ENCODE data around the gene SHC3.

The SHC3 gene

DNA sequence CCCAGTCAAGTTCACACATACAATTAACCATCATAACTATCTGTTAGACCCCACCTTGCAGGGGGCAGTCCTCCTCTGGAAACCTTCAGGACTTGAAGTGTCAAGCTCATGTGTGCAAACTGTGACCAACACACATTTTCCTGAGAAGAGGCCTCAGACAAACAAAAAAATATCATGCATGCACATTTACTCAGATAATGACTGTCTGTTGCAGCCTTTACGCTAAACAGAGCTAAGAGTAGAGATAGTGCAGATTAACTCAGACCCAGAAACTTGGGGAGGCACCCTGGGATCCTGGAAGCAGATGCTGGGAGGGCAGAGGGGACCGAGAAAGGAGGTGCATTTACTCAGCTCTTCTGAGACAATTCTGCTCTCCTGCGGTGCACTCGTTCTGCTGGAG lies 191.0 kb downstream of the SHC3 start:
- no peak for DNase-seq

DNA sequence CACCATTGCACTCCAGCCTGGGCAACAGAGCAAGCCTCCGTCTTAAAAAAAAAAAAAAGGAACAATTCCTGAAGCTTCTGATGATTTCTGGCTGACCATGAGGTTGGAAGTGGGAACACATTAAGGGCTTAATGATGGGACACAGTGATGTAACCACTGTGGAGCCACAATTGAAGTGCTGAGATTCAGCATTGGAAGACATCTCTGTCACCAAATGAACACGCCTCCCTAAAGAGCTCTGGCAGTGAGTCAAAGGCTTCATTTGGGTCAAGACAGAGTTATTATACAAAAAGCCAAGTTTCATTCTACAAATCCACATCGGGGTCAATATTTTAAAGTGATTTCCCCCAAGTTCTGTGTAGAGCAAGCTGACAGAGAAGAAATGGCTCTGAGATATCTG lies 191.8 kb downstream of the SHC3 start:
- DNase-seq: no peak

DNA sequence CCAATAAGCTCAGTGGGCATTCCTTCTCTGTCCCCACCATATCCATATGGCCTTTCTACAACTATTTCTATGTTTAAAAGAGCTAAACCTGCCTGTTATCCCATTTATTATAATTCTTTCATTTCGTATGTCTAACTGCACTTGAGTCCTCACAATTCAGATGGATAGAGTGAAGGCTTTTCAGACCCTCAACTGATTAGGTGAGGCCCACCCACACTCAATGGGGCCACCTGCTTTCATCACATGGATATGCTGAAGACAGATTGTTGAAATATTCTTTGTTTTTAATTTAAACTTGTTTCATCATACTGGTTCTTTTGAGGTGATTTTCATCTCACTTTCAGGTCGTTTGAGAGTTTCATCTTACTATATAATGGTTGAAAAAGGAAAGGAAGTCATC lies 193.0 kb downstream of the SHC3 start:
- no peak for DNase-seq

DNA sequence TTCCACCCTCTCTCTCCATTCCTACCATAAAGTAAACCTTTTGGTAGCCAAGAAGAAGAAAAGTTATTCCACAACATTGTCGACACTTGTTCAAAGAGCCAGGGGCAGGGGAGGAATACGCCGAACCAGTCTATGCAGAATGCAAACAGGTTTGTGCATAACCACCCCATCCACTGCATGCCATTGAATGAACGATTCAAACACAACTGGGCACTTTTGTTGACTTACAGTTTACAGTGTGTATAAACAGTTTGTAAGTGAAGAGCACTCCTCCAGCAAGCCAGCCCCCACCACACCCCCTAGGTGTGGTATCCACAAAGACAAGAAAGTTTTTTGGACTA lies 194.1 kb downstream of the SHC3 start:
- DNase-seq: no peak

DNA sequence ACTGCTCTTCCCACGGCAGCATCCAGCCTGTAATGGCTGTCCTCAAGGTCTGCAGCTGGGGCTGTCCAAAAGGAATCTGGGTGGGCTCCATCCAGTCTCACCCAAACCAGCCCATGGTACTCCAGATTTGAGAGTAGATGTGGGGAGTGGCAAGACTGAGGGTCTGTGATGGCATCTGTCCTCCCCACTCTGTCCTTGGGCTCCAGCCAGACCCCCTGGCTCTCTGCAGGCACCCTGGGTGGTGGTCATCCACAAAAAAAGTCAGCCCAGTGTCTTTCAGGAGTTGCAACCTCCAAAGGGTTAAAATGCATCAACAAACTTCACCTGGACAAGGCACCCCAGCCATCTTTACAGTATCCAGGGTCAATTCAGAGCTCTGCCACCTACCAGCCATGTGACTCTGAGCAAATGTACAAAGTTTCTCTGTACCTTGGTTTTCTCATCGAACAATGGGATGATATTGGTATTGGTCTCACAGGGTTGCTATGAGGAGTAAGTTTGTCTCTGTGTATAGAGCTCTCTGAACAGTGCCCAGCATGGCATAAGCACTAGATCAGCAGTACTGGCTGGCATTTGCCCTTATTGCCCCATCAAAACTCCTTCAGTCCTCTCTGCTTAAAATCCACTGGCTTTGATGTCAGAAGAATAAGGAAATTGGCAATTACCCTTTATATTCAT lies 194.6 kb downstream of the SHC3 start:
- DNase-seq: no peak

DNA sequence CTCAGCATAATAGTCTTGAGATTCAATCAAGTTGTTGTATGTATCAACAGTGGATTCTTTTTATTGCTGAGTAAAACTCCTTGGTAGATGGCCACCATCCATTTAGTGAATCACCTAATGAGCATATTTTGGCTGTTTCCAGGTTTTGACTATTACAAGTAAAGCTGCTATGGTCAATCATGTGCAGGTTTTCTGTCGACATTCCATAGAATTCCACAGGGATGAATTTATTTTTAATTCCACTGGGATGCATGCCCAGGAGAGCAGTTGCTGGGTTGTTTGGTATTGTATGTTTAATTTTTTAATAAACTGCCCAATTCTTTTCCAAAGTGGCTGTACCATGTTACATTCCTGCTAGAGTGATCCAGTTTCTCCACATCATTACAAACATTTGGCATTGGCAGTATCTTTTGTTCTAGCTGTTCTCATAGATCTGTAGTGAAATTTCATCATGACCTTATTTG lies 197.8 kb downstream of the SHC3 start:
- no peak for DNase-seq

DNA sequence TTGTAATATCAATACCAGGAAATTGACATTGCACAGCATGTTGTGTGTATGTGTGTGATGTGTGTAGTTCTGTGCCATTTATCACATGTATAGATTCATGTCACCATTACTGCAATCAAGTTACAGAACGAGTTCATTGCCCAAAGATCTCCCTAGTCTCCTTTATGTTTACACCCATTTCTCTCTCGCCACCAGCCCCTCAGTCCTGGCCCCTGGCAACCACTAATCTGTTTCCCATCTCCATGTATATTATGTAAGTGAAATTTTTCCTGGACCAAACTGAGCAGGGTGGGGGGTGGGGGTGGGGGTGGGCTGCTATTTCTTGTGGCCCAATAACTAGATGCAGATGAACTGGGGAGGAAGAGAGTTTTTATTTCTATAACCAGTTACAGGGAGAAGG lies 198.8 kb downstream of the SHC3 start:
- no peak for DNase-seq

DNA sequence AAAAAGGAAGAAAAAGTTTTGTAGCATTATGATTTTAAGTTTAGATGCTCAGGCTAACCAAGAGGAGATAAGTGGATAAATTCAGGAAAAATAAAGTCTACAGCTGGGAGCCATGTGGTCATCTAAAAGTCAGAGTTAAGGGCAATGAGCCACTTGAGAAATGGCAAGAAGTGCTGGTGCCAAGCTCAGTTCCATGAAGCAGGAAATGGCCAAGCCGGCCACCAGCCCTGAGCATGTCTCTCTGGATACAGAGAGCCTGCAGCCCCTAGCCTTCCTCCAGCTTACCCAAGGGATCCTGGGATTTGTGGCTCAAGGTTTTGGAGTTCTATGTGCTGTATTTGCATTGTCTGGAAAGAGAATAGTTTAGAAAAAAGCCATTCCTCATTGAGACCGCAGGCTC lies 199.6 kb downstream of the SHC3 start:
- no peak for DNase-seq

DNA sequence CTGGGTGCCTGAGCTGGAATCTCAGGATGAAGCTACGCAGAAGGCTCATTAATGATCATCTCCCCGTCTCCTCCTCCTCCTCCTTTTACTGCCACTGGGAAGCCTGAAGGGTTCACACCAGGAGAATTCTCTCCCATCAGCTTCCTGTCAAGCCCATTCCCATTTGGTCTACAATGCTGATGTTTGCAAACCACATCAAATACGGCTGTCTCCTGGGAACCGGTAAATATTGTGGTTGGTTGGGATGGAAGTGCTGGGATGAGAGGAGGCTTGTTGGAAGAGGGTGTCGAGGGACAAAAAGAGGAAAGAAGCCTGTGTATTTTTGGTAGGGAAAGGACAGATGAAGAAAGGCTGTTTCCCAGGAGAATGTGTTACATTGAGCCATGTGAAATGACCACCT lies 200.6 kb downstream of the SHC3 start:
- DNase-seq: no peak

DNA sequence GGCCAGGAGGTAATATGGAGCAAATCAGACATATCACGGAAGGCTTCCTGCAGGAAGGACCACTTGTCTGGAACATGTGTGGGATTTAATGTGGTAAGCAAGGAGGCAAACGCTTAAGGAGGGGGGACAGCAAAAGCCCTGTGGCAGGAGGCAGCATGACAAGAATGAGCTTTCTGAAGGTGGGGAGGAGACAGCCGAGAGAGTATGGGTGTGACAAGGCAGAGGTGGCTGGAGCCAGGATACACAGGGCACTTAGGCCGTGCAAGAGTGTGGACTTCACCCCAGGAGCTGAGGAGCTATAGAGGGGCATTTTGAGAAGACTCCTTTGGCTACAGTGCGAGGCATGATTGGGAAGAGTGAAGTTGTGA lies 201.7 kb downstream of the SHC3 start:
- DNase-seq: no peak

DNA sequence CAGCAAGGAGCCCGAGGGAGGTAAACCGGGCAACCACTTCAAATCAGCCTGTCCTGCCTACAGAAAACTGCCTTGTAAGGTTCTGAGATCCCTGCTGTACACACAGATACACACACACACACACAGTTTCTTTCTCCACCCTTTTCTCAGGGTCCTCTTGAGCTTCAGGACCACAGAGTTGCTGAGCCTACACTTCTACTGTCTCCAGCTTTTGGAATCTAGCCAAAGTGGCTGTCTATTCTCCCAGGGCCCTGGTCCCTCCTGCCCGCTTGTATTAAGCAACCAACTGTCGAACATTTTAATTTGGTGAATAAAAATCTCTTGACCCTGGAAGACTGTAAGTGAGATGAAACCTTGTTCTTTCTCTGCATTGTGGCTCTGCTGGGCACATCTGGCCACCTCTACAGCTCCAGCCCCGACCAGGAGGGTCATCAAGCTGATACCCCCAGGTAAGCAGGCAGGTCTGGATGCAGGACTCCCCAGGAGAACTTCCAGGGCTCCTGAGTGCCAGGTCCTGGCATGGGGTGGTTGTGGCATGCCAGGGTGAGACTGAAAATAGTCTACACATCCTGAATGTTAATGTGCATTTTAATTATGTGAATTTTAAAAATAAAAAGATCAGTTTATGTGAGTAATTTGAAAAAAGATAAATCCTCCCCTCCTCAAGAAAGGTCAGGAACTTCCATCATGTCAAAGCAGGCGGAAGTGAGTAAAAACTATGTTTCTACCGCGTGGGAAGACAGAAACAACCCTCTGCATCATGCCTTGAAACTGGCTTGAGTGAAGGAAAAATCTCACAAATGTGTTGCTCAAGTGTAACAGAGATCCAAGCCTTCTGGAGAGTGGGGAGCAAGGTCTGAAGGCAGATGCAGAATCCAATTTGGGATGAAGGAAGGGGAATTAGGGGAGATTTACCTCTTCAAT lies 202.4 kb downstream of the SHC3 start:
- DNase-seq: no peak

DNA sequence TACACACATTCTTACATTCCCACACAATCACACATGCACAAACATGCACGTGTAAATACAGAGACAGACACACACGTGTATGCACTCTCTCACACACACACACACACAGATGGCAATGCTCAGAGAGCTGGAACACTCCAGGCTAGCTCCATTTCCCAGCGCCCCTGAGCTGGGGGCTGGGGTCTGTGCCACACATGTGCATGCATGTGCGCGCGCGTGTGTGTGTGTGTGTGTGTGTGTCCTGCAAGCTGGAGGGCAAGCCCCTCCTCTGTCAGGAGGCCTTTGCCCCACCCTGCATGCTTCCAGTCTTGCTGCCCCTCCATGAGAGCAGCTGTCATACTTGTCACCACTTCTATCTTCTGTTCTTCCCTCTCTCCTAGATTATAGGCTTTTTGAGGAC lies 204.0 kb downstream of the SHC3 start:
- no peak for DNase-seq

DNA sequence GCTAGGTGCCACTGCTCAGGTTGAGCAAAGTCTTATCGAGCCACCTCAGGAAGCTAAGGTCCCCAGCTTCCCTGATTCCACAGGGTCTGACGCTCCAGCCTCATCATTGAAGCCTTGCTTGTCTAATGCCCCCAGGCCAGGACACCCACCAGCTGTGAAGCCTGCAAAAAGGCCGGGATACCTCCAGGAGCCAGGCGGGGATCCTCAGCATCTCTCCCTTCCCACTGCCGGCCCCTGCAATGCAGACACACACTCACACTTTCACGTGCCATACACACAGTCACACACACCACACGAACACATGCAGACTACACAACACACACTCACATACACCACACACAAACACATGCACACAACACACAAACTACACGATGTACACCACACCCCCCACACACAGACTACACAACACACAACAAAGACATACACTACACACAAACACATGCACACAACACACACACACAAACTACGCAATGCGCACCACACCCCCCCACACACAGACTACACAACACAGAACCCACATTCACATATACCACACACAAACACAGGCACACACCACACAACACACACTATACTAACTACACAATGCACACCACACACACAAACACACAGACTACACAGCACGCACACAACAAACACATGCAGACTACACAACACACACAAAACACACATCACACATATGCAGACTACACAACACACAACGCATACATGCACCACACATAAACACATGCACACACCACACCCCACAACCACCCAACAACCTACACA lies 205.2 kb downstream of the SHC3 start:
- no peak for DNase-seq

DNA sequence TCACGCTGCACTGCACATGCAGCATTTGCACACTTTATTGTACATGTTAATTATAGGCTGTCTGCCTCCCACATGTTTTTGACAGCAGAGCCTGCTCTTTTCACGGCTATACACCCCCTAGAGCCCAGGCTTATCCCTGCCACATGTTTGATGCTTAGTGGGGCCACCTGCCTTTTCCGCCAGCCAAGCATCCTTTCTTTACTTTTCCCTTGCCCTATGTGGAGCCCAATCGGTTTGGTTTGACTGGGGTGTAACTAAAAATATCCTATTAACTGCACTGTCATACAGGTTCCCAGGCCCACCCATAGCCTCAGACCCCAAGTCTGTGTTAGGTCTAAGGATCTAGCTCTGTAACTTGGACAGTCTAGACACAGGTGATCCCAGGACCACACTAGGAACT lies 206.2 kb downstream of the SHC3 start:
- no peak for DNase-seq

DNA sequence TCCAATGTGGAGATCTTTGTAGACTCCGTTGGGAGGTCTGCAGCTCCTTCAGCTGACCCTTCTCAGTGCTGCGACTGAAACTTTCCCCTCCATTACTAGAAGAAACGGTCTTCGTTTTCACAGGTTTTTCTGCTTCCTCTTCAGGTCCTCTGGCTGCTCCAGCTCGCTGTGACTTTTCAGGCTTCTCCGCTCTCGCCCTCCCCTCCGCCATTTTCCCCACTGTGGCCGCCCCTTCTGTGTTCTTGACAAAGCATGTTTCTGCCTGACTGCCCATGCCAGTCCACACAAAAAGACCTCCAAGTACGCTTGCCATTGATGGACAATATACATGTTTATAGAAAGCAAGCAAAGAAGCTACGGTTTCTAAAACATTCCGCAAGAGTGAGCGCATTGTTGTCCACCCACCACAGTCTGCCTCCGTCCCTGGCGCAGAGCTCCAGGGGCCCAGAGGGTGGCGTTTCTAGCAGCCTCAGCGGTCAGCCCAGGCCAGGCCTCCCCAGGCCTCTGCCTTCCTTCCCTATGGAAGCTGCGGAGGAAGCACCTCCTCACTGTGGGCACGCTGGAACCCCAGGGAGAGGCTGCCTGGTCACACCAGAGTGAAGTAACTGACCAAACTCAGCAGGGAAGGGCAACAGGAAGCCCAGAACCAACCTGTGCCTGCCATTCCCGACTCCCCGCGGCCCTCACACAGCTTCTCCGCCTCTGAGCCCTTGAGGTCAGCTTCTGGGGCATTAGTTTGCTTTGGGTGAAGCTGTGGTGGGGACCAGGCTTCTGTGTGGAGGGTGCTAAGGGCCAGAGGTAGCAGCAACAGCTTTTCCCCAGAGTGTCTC lies 207.3 kb downstream of the SHC3 start:
- DNase-seq: no peak

DNA sequence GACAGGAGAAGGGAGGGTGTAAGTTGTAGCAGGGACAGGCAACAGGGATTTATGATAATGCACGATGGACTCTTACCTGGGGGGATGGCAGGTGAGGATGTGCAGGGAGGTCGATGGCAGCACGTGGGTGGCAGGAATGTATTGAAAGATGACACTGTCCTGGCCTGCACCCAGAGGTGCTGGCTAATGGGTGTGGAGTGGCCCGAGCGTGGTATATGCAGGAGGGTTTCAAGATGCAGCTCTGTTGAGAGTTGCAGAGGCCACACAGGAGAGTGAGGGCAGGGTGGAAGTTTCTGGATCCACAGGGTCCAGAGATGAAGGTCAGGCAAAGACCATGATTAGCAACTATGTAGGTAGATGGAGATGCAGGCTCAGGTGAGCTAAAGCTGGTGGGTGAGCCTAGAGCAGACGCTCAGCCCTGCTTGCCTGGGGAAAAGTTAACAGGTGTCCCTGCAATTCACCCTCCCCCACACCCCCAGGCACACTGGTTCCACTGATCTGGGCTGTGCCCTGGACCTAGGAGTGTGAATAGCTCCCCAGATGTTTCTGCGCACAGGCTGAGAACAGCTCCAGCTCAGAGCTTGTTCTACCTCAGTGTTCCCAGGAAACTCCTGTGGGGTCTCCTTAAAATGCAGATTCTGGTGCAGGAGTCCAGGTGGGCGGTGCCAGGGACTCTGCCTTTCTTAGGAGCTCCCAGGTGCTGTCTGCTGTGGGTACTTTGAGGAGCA lies 208.8 kb downstream of the SHC3 start:
- DNase-seq: no peak

DNA sequence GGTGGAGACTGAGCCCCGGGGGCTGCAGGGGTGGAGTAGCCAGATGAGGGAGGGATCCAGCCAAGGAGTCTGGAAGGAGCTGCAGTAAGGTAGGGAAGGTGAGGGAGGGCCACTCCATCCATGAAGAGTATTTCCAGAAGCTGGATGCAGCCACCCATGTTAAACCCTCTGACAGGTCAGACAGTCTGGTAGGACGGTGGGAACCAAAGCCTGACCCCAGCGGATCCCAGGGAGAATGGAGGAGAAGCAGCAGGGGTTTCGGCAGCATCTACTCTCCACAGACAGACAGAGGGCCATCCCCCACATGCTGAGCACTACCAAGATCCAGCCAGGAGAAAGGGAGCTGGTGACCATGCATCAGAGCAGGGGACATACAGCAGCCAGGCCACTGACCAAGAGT lies 209.8 kb downstream of the SHC3 start:
- DNase-seq: no peak

DNA sequence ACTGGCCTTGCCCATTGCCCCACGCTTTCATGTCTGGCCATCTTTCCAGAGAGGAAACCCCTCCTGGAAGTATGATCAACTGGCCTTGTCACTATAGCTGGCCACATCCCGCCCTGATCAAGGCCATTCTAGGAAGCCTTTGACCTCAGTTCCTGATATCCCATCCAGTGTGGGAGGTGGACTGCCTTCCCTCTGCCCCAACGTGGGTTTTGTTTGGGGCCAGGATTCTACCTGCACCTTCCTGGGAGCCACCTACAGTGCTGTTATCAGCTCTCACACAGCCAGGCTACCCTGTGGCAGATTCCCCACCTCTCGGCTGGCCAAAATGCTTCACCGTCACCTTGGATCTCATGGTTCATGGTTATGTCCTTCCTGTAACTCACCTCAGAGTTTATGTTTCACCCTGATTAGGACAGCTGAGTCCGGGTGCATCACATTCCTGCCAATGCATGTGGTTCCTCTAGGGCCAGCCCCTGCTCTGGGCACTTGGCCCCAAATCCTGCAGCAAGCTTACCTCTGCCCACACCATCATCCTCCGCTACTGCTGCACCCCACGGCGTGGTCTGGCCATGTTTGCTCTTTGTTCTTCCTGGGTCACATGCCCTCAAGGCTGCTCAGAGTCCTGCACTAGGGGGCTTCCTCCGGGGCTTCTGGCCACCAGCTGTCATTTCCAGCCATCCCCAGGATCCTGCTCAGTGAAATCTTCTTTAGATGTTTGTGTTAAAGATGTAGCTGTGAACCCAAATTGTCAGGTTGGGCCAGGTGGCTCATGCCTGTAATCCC lies 211.5 kb downstream of the SHC3 start:
- DNase-seq: no peak

DNA sequence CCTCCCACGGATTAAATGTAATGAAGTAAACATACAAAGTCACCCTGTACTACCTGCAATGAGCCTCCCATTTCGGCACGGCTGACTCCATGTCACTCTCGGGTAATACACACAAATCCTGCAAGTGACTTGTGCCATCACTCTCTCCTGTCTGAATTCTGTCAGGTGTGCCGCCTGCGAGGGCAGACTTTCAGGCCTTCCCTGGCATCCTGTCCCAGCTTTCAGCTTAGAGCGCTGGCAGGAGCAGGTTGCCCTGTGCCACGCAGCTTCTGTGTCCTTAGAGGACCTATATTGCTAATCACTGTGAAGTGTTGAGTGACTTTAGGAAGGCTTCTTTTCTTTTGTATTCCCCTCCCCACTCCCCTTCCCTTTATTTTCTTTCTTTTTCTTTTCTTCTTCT lies 213.1 kb downstream of the SHC3 start:
- DNase-seq: no peak

DNA sequence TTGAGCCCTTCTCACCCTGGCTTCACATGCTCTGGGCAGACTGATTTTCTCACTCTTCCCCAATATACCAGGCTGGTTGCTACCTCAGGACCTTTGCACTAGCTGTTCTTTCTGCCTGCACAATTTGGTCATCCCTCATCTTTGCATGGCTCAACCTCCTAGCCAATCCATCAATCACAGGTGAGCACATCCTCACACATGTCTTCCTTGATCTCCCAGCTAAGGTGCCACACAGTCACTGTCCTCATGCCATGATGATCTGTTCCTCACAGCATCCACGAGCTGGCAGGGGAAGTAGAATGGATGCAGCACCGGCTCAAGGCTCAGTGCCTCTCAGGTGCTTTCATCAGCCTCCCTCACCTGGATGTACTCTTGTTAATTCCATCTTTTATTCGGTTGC lies 218.0 kb downstream of the SHC3 start:
- no peak for DNase-seq

Measured in hypothalamus (tissue), 51 donors.